ENCODE data around the gene IDE.

DNA sequence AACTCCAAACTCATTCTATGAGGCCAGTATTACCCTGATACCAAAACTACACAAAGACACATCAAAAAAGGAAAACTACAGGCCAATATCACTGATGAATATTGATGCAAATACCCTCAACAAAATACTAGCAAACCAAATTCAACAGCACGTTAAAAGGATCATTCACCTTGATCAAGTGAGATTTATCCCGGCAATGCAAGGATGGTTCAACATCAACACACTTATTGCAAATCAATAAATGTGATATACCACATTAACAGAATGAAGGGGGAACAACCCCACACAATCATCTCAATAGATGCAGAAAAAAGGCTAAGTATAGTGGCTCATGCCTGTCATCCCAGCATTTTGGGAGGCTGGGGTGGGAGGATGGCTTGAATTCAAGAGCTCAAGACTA is 19.9 kb downstream of the IDE start:
- TF ChIP-seq POLR2A (IDR thresholded peaks at IDR 0.05): no peak
- TF ChIP-seq, protein P1, sequence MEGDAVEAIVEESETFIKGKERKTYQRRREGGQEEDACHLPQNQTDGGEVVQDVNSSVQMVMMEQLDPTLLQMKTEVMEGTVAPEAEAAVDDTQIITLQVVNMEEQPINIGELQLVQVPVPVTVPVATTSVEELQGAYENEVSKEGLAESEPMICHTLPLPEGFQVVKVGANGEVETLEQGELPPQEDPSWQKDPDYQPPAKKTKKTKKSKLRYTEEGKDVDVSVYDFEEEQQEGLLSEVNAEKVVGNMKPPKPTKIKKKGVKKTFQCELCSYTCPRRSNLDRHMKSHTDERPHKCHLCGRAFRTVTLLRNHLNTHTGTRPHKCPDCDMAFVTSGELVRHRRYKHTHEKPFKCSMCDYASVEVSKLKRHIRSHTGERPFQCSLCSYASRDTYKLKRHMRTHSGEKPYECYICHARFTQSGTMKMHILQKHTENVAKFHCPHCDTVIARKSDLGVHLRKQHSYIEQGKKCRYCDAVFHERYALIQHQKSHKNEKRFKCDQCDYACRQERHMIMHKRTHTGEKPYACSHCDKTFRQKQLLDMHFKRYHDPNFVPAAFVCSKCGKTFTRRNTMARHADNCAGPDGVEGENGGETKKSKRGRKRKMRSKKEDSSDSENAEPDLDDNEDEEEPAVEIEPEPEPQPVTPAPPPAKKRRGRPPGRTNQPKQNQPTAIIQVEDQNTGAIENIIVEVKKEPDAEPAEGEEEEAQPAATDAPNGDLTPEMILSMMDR (IDR thresholded peaks at IDR 0.05): no peak

Measured in tibial nerve (tissue), 3 donors.